Right ventricle myocardium inferior (tissue), 1 donor: ENCODE results near the gene HSFY2. TPM values are rescaled to one million over a fixed set of nuclear protein-coding genes. Genes with fewer than 3 reads are reported as not detected.
"Not testable (repeated sequence)": the region's sequence is repeated elsewhere in the genome, so short reads cannot be mapped to it uniquely, and the experiment has no call there.

Source experiments
- ATAC-seq: fragments of 200-7000 bp; cut with Tn5 transposase; one replicate; pipeline ENCODE4 v1.9.1; 2020; ENCODE audit warnings: mild to moderate bottlenecking, moderate library complexity
- DNase-seq: peaks from one replicate; pipeline ENCODE4 v3.0.0; 2021; ENCODE audit errors: missing footprints
- intact Hi-C: fragments of 100-400 bp; cut with DNase I; formaldehyde crosslinking; loops from one replicate; pipeline ENCODE4 v1.11.0; 2022
- long read RNA-seq: library from polyadenylated mRNA; unstranded; transcript quantifications from one replicate; pipeline ENCODE4 v2.0.0, GENCODE V29; 2021
- total RNA-seq: library from RNA; stranded (reverse); fragmentation: NEBNext Ultra II Directional; extraction: Animal tissue kit (Norgen Biotek cat#: 25700); gene quantifications from one replicate; pipeline ENCODE4 v1.2.1, GENCODE V29; 2021
- donor health status: DM: no; HTN: yes; CAD: no; lungs with severe emphysema.

HSFY2 gene
- not detected for total RNA-seq
- long read RNA-seq, result 0 reads

- DNase-seq, intact Hi-C loops, ATAC-seq: not testable (repeated sequence)
These were observed at the start of gene HSFY2 for GRCh38 chrY:18773635-18774034. Gene HSFY2 (minus strand): TSS chrY:18773735. CDS start chrY:18773618, 117 bp downstream.

DNA sequence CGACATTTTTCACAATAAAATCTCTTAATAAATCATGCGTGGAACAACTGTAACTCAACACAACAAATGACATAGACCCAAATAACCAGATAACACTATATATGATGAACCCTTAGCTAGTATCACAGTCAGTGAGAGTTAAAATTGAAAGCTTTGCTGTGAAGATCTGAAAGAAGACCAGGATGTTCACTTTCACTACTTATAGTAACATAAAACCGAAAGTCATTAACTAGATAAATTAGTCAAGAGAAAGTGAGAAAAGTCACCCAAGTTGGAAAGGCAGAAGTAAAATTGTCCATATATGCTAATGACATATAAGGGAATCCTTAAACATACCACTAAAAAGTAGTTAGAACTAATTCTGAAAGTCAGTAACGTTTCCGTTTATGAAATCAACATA lies 42.2 kb upstream of the HSFY2 start:
- ATAC-seq, intact Hi-C loops: not testable (repeated sequence)

GRCh38 chrY:18788757-18789406 lies 15.3 kb upstream of the HSFY2 start:
- intact Hi-C loops, ATAC-seq, DNase-seq: not testable (repeated sequence)

More for the DNA sequence above, 42.2 kb upstream of the HSFY2 start:
- DNase-seq, result not testable (repeated sequence)

DNA sequence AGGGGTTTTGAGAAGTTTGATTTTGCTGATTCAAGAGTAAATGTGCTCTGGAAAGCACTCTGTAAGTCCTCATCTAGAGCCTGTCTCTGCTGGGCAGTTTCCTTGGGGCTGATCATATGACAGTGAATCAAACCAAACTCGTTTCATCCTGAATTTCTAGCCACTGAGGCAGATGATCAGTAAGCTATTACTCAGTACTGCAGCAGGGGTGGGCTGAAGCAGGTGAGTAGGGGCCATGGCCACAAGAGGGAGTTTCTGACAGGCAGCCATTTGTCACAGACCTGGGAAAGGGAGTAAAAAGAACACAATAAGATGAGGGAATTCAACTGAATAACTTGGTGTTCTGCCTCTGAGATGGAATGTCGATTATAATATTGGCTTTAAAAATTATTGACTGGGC lies 19.5 kb downstream of the HSFY2 start:
- ATAC-seq, intact Hi-C loops, DNase-seq: not testable (repeated sequence)

DNA sequence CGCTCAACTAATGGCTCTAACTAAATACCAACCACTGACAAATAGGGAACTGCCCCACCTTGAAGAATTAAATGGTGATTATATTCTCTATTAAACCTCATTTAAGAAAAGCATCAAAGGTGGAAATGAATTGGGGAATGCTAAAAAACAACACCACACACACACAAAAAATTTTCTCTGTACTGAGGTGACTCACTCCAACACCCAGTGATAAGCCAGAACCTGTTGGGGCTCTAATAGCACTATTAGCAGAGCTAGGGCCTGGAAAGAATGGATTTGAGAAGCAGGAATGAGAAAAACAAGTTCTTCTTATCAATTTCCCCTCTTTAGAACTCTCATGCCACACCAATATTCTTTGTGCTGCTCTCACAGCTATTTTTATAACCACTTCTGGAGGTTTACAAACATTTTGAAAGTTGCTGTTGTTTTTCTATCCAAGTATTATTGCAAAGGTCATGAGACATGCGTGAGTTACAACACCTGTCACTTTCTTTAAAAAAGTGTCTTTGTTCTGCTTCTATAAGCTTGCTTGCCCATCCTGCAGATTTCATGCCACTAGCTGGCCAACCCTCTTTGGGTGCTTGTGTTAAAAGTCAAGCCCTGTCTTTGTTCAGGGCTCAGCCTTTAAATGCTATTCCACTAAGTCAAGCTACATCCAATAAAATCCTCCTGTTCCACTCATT lies 20.3 kb downstream of the HSFY2 start:
- ATAC-seq, intact Hi-C loops: not testable (repeated sequence)

GRCh38 chrY:18723714-18724113 lies 49.8 kb downstream of the HSFY2 start:
- intact Hi-C loops, ATAC-seq, DNase-seq: not testable (repeated sequence)

More for the DNA sequence above, 20.3 kb downstream of the HSFY2 start:
- not testable (repeated sequence) for DNase-seq

Other genes starting within 250 kb of the HSFY2 start
- gene HSFY1, start 227.0 kb downstream of the HSFY2 start, total RNA-seq, result not detected